Activated CD4-positive, alpha-beta memory T cell treated with anti-CD3 and anti-CD28 coated beads, Interleukin-2, amount 10 ng/mL, durations not matched to agents 7 days and 5 days (primary cell): ENCODE results near the gene STARD13. TPM values are rescaled to one million over a fixed set of nuclear protein-coding genes. Genes with fewer than 3 reads are reported as not detected.

ENCODE experiments used
- CTCF ChIA-PET: fragments of 350-600 bp; sonication (Branson Sonifier 250); formaldehyde crosslinking; loops from one replicate; lab custom pipeline; 2021; ENCODE audit warnings: antibody characterized with exemption, inconsistent platforms; lab: Charles Lee
- POLR2A ChIA-PET: fragments of 350-600 bp; sonication (Branson Sonifier 250); formaldehyde crosslinking; loops from one replicate; lab custom pipeline; 2021; ENCODE audit warnings: antibody characterized with exemption; lab: Charles Lee
- DNase-seq: peaks from one replicate; pipeline ENCODE4 v3.0.0-alpha.2; 2020
- H3K27ac Mint-ChIP-seq: one replicate; pipeline ENCODE4 v1.8.0; 2021; ENCODE audit warnings: mild to moderate bottlenecking, mixed read lengths
- H3K27me3 Mint-ChIP-seq: one replicate; pipeline ENCODE4 v1.8.0; 2021; ENCODE audit warnings: mixed read lengths
- H3K36me3 Mint-ChIP-seq: one replicate; pipeline ENCODE4 v1.8.0; 2021; ENCODE audit warnings: low read depth, mixed read lengths
- H3K4me1 Mint-ChIP-seq: one replicate; pipeline ENCODE4 v1.8.0; 2021; ENCODE audit warnings: mixed read lengths
- H3K4me3 Mint-ChIP-seq: one replicate; pipeline ENCODE4 v1.8.0; 2021; ENCODE audit warnings: mild to moderate bottlenecking, mixed read lengths
- H3K9me3 Mint-ChIP-seq: one replicate; pipeline ENCODE4 v1.8.0; 2021; ENCODE audit warnings: mixed read lengths
- total RNA-seq, 2 experiments: library from RNA; stranded (reverse); gene quantifications; one replicate each; pipeline ENCODE4 v1.2.3, GENCODE V29; 2021

Gene STARD13, protein sequence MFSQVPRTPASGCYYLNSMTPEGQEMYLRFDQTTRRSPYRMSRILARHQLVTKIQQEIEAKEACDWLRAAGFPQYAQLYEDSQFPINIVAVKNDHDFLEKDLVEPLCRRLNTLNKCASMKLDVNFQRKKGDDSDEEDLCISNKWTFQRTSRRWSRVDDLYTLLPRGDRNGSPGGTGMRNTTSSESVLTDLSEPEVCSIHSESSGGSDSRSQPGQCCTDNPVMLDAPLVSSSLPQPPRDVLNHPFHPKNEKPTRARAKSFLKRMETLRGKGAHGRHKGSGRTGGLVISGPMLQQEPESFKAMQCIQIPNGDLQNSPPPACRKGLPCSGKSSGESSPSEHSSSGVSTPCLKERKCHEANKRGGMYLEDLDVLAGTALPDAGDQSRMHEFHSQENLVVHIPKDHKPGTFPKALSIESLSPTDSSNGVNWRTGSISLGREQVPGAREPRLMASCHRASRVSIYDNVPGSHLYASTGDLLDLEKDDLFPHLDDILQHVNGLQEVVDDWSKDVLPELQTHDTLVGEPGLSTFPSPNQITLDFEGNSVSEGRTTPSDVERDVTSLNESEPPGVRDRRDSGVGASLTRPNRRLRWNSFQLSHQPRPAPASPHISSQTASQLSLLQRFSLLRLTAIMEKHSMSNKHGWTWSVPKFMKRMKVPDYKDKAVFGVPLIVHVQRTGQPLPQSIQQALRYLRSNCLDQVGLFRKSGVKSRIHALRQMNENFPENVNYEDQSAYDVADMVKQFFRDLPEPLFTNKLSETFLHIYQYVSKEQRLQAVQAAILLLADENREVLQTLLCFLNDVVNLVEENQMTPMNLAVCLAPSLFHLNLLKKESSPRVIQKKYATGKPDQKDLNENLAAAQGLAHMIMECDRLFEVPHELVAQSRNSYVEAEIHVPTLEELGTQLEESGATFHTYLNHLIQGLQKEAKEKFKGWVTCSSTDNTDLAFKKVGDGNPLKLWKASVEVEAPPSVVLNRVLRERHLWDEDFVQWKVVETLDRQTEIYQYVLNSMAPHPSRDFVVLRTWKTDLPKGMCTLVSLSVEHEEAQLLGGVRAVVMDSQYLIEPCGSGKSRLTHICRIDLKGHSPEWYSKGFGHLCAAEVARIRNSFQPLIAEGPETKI
- under 1 TPM; 0.15 to 0.20 TPM for total RNA-seq

DNA sequence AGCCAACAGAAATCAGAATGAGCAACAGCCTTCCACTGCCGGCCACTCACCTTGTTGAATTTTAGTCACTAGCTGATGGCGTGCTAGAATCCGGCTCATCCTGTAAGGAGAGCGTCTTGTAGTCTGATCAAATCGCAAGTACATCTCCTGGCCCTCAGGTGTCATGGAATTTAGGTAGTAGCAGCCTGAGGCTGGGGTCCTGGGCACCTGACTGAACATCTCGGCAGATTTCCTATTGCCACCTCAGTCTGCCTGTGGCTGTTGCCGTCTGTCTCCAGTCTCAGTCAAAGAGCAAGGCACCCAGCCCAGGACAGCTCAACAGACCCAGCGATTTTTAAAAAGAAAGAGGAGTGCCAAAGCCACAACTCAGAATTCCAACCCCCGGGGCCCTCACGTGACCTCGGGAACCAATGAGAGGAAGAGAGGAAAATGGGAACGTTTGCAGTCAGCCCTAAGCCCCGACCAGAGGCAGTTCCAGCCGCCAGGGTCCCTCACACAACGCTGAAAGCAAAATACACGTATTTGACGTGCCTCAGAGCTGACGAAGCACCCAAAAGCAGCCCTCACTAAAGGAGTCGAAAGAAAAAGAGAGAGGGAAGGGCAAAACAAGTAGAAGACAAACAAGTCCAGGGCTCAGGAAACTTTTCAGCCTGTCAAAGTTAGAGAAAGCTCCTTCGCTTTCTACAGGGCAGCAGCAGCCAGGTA, at the start of gene STARD13:
STARD13 (minus strand) TSS at position 336 of the 705 bp plus-strand sequence; CDS start at position 219, 117 bp downstream.
- Mint-ChIP-seq H3K27me3 (peaks cover 42% of the 10 kb centered on the region), H3K36me3 (no peaks in the 10 kb centered on the region), H3K4me3 (peak within 1 kb of the TSS; percentile 67), H3K27ac (no peak within 1 kb of the TSS), H3K4me1 (peaks cover 16% of the 10 kb centered on the region), H3K9me3 (no peaks in the 10 kb centered on the region)
- POLR2A ChIA-PET, result interaction anchor here (0.5 kb wide), 1 partner anchor 147 kb away, joined by 3 read pairs; no protein-coding TSS in a partner anchor
- no peak for DNase-seq
- CTCF ChIA-PET, result interaction anchor here (0.8 kb wide), 1 partner anchor 16 kb away, joined by 3 read pairs; no protein-coding TSS in a partner anchor

DNA sequence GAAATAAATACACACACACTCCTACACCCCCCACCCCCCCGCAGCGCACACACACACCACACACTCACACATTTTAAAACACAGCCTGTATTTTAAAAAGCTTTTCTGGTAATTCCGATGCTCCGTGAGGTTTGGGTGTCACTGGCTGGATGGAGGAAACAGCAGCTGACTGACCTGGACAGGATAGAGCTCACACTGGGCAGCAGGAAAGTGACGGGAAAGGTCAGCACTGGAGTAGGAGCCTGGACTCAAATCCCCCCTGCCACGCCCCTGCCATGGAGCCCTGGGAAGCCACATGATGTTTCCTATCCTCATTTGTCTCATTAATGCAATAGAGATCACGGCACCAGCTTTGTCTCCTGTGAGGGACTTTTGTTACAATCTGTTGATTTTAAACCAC, 49.3 kb upstream of the STARD13 start:
- ChIA-PET POLR2A (no interaction called here), CTCF (no interaction called here)
- Mint-ChIP-seq H3K27ac (no peak overlapping the region), H3K4me1 (no peaks in the 10 kb centered on the region), H3K9me3 (no peaks in the 10 kb centered on the region), H3K27me3 (no peaks in the 10 kb centered on the region), H3K36me3 (no peaks in the 10 kb centered on the region), H3K4me3 (no peak overlapping the region)
- no peak for DNase-seq

DNA sequence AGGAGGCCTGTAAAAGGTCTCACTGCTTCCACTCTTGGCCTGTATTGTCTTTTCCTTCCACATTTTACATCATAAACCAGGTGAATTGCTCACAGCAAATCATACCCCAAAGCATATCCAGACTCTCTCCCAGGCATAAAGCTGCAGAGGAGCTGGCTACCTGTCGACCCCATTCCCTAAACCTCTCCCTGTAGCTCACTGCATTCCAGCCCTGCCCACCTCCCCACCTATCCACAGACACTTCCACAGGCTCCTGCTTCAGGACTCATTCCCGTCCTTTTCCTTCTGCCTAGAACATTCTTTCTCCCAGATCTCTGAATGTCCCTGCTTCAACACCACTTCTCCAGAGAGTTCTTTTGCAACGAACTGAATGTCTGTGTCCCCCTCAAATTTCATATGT, 46.4 kb upstream of the STARD13 start:
- POLR2A ChIA-PET, result no interaction called here
- Mint-ChIP-seq H3K27me3 (no peaks in the 10 kb centered on the region), H3K36me3 (no peaks in the 10 kb centered on the region), H3K27ac (no peak overlapping the region), H3K4me3 (no peak overlapping the region), H3K9me3 (no peaks in the 10 kb centered on the region), H3K4me1 (no peaks in the 10 kb centered on the region)
- no peak for DNase-seq
- CTCF ChIA-PET, result no interaction called here

DNA sequence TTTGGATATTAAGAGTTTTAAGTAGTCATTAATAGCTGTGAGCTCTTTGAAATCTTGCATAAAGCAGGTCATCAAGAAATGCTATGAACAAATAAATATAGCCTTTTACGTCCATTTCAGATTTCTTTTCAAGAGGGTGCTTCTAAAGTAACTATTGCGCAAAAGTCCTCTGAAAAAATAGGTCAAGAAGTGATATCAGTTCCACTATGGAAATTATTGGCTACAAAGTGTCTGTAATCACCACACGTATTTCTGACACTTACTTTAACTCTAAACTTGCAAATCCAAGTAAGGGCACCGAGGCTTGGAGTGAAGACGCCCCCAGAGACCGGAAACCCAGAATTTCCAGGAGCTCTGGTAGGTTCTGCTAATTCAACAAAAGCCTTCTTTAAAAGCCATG, 44.9 kb upstream of the STARD13 start:
- no peak overlapping the region for H3K4me3 Mint-ChIP-seq
- CTCF ChIA-PET, result no interaction called here
- H3K27me3 Mint-ChIP-seq, result no peaks in the 10 kb centered on the region
- no peak for DNase-seq
- no peaks in the 10 kb centered on the region for H3K9me3 Mint-ChIP-seq
- no peaks in the 10 kb centered on the region for H3K36me3 Mint-ChIP-seq
- no peak overlapping the region for H3K27ac Mint-ChIP-seq
- POLR2A ChIA-PET, result no interaction called here
- no peaks in the 10 kb centered on the region for H3K4me1 Mint-ChIP-seq

DNA sequence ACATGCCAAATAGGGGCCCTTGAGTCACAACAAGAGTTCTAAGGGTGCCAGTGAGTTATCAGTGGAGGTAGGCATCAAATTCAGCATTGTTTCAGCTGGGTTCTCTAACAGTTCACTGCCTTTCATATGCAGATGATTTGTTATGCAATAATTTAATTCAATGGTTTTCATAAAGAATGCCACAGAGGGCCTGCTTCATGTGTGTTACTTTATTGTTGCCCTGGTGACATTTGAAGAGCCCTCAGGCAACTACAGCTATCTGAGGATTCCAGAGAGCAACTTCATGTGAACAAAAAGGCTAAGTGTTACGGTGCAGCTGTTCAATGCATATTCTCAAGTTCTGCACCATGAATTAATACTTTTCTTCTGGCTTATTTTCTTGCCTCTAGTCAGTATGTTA, 43.1 kb upstream of the STARD13 start:
- ChIA-PET POLR2A (no interaction called here), CTCF (no interaction called here)
- Mint-ChIP-seq H3K4me1 (no peaks in the 10 kb centered on the region), H3K27ac (no peak overlapping the region), H3K36me3 (no peaks in the 10 kb centered on the region), H3K9me3 (no peaks in the 10 kb centered on the region), H3K27me3 (no peaks in the 10 kb centered on the region), H3K4me3 (no peak overlapping the region)
- no peak for DNase-seq

DNA sequence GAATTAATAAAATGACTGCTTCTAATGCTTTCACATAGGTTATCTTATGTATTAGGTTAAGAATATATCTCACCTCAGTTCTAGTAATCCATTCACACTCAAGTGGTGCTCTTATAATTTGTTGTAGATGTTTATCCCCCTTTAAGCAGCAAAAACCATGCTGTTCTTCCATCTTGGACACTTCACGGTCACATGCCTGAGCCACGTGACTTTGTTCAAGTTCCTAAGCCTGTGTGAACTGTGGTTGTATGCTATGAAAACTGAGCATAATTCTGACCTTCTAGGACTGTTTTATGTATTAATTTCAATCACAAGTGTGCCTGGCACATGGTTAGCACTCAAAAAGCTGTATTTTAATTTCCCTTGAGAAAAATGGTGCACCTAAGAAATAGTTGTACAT, 41.2 kb upstream of the STARD13 start:
- no peak for DNase-seq
- no peak overlapping the region for H3K27ac Mint-ChIP-seq
- no peaks in the 10 kb centered on the region for H3K9me3 Mint-ChIP-seq
- no peaks in the 10 kb centered on the region for H3K27me3 Mint-ChIP-seq
- CTCF ChIA-PET, result no interaction called here
- POLR2A ChIA-PET, result no interaction called here
- H3K4me3 Mint-ChIP-seq, result no peak overlapping the region
- no peaks in the 10 kb centered on the region for H3K4me1 Mint-ChIP-seq
- H3K36me3 Mint-ChIP-seq, result no peaks in the 10 kb centered on the region

DNA sequence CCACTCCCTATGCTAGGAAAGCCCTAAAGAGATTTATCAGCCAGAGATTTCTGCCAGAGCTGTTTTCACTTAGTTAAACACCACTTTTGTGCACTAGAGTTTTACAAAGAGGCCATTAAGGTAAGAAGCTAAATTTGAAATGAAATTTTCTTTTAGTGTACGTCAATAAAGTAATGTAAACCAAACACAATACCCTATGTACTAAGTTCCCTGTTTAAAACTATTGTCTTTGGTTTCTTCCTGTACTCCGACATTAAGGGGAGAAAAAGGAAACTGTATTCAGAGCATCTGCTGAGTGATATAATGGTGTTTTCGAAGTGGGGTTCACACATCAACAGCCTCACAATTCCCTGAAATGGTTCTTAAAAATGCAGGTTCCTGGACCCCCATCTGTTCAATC, 40.7 kb upstream of the STARD13 start:
- no peak overlapping the region for H3K4me3 Mint-ChIP-seq
- CTCF ChIA-PET, result interaction anchor here (0.6 kb wide), 1 partner anchor 20 kb away, joined by 3 read pairs; no protein-coding TSS in a partner anchor
- H3K9me3 Mint-ChIP-seq, result no peaks in the 10 kb centered on the region
- H3K36me3 Mint-ChIP-seq, result no peaks in the 10 kb centered on the region
- no peaks in the 10 kb centered on the region for H3K4me1 Mint-ChIP-seq
- DNase-seq, result no peak
- no peak overlapping the region for H3K27ac Mint-ChIP-seq
- POLR2A ChIA-PET, result no interaction called here
- no peaks in the 10 kb centered on the region for H3K27me3 Mint-ChIP-seq

DNA sequence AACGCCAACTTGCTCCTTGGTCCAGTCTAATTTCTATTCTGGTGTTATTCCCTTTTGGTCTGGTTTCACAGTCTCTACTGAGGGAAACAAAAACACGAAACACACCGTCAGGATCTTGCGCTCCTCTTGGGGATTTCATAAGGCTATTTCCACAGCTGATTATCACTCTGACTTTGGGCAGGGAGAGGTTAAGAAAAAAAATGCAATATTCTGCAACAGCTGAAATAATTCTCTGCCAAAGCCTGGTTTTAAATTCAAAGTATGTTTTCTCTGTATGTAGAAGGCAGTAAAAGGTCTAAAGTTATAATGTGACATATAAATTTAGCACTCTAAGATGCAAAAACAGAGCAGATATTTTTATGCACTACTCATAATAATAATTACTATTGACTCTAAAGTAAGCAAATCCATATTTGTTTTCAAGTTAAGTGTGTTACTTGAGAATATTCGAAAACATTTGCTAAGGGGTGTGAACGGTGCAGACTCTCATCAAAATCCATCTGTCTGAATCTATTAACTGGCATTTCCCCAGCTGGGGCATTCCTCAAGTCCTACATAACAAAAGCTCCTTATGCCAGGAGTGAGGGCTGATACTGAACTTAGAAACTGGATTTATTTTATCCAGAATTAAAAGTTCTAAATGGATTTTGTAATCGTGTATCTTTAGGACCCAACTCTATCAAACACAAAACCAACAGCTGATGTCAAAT, 38.4 kb upstream of the STARD13 start:
- no peaks in the 10 kb centered on the region for H3K36me3 Mint-ChIP-seq
- H3K27me3 Mint-ChIP-seq, result no peaks in the 10 kb centered on the region
- H3K27ac Mint-ChIP-seq, result no peak overlapping the region
- POLR2A ChIA-PET, result no interaction called here
- no peak for DNase-seq
- CTCF ChIA-PET, result no interaction called here
- no peak overlapping the region for H3K4me3 Mint-ChIP-seq
- H3K4me1 Mint-ChIP-seq, result no peaks in the 10 kb centered on the region
- no peaks in the 10 kb centered on the region for H3K9me3 Mint-ChIP-seq

DNA sequence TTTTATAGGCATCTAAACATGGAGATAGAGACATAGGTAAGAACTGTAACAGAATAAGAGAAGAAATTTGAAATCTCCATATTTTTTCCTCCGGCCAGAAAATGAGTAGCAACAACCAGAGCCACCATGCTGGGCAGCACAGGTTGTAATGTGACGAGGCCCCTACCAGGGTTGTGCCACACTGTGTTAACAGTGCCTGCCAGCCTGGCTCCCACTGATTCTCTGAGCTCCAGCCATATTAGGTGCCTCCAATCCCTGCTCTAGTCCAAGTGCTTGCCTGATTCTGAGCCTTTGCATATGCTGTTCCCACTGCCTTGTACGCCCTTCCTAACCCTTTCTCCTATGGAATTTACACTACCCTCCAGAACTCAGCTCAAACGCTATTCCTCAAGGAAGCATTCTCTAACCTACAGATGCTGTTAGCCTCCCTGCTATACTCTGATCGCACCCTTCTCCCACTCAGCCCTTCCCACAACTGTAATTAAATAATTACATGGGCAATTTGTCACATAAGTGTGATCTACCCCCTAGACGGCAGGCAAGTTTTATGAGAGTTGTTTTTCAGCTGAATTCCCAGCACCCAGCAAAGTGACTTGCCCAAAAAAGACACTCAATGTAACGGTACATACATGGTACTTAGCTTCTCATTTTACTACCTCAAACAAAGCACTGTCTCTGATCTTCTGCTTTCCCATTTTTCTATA, 37.6 kb upstream of the STARD13 start:
- Mint-ChIP-seq H3K4me1 (no peaks in the 10 kb centered on the region), H3K36me3 (no peaks in the 10 kb centered on the region), H3K27me3 (no peaks in the 10 kb centered on the region), H3K27ac (no peak overlapping the region), H3K4me3 (no peak overlapping the region), H3K9me3 (no peaks in the 10 kb centered on the region)
- CTCF ChIA-PET, result no interaction called here
- DNase-seq, result no peak
- POLR2A ChIA-PET, result no interaction called here

DNA sequence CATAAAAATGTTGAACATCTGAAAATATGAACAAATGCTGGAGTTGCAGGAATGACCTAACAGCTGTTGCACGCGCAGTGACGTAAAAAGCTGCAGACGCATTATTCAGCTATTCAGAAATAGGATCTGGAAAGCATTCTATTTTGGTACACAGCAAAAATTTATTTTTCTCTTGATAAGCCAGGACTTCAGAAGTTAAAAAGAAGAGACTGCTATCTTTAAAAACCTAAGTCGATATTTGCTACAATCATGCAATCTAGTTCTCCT, 36.9 kb upstream of the STARD13 start:
- no peak overlapping the region for H3K27ac Mint-ChIP-seq
- H3K9me3 Mint-ChIP-seq, result no peaks in the 10 kb centered on the region
- no peaks in the 10 kb centered on the region for H3K27me3 Mint-ChIP-seq
- H3K4me3 Mint-ChIP-seq, result no peak overlapping the region
- POLR2A ChIA-PET, result no interaction called here
- DNase-seq, result no peak
- H3K36me3 Mint-ChIP-seq, result no peaks in the 10 kb centered on the region
- CTCF ChIA-PET, result no interaction called here
- no peaks in the 10 kb centered on the region for H3K4me1 Mint-ChIP-seq

DNA sequence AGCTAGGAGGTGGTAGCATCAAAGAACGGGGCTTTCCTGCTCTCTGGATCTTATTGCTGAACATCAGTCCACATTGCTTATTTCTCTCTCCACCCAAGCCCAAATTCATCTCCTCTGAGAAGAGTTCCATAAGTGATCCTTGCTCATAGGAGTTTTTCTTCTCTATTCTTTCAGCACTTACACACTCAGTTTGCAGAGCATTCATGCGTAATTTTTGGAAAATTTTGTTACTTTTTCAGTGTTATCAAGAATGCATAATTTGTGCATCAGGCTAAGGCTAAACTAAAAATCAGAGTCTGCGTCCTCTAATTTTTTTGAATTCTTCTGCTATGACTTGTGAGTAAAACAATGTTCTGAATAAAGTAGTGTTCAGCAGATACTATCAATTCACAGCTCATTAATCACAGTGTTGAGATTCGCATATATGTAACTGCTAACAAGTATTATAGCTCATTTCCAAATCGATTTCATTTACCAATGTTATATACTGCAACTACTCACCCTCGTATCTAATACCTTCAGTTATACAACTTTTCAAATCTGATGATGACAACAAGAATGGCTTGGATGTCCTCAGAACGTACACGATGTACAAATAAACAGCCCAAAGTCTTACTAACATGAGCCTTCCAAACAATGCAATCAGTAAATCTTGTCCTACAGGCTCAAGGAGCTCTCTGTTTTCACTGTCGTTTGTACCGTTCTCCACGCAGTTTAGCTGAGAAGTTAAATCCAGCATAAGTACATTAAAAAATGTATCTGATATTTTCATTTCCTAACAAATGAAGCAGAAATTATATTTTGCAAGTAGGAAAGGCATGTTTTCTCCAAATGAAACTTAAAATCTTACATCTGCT, 36.4 kb upstream of the STARD13 start:
- CTCF ChIA-PET, result no interaction called here
- no peak overlapping the region for H3K27ac Mint-ChIP-seq
- no peaks in the 10 kb centered on the region for H3K27me3 Mint-ChIP-seq
- no peak overlapping the region for H3K4me3 Mint-ChIP-seq
- no peak for DNase-seq
- no peaks in the 10 kb centered on the region for H3K36me3 Mint-ChIP-seq
- POLR2A ChIA-PET, result no interaction called here
- no peaks in the 10 kb centered on the region for H3K4me1 Mint-ChIP-seq
- no peaks in the 10 kb centered on the region for H3K9me3 Mint-ChIP-seq
